ENCODE measurements around the gene PFDN2. TPM values are rescaled to one million over a fixed set of nuclear protein-coding genes. Genes with fewer than 3 reads are reported as not detected.

PFDN2 gene
- total and polyA plus RNA-seq, 2 experiments from 2014 or later: 45.6 to 352 TPM

GRCh38 chr1:161140755-161141400, 23.0 kb upstream of the PFDN2 start:
- Histone ChIP-seq H3K4me1 (ENCODE audit: insufficient read depth) (0 out of 2 replicates have a peak, but pooled peaks cover 8% of the 10 kb centered on the region), H3K36me3 (ENCODE audit: insufficient read depth) (no peaks in the 10 kb centered on the region), H4K20me1 (replicated peaks; ENCODE audit: insufficient read depth) (no peaks in the 10 kb centered on the region; the same call in 1 of the 2 replicates), H2AFZ (no peak overlapping the region), H3K27me3 (ENCODE audit: insufficient read depth) (no peaks in the 10 kb centered on the region), H3K9me2 (ENCODE audit: insufficient read depth) (no peaks in the 10 kb centered on the region), H3K79me2 (replicated peaks; ENCODE audit: insufficient read depth) (0 out of 2 replicates have a peak, but pooled peaks cover 1% of the 10 kb centered on the region), H3K27ac (ENCODE audit: low read depth) (no peak overlapping the region), H3K4me2 (no peak overlapping the region), H3K4me3 (no peak overlapping the region), H3F3A (replicated peaks; ENCODE audit: low read depth) (no peaks in the 10 kb centered on the region; the same call in 1 of the 2 replicates)
- TF ChIP-seq NANOG (IDR thresholded peaks at IDR 0.05; ENCODE audit: borderline replicate concordance) (no peak), STAT1 (IDR thresholded peaks at IDR 0.05; ENCODE audit: unreplicated experiment) (no peak), ETS1 (IDR thresholded peaks at IDR 0.05) (no peak), EZH2 (IDR thresholded peaks at IDR 0.05; ENCODE audit: low read depth, unreplicated experiment) (no peak), CREB1 (CRISPR knock-in tag; IDR thresholded peaks at IDR 0.05; ENCODE audit: low read depth) (no peak), JUNB (IDR thresholded peaks at IDR 0.05; ENCODE audit: unreplicated experiment) (no peak), EZH2phosphoT487 (IDR thresholded peaks at IDR 0.05; ENCODE audit: unreplicated experiment) (no peak), ZNF462 (CRISPR knock-in tag; IDR thresholded peaks at IDR 0.05) (no peak), POLR2AphosphoS5 (IDR thresholded peaks at IDR 0.05; ENCODE audit: low read depth) (no peak), REST (IDR thresholded peaks at IDR 0.05; ENCODE audit: unreplicated experiment) (no peak), ZNF114 (CRISPR knock-in tag; IDR thresholded peaks at IDR 0.05) (no peak), ZNF331 (CRISPR knock-in tag; IDR thresholded peaks at IDR 0.05; ENCODE audit: low read depth) (no peak)
- TF ChIP-seq, protein P1, sequence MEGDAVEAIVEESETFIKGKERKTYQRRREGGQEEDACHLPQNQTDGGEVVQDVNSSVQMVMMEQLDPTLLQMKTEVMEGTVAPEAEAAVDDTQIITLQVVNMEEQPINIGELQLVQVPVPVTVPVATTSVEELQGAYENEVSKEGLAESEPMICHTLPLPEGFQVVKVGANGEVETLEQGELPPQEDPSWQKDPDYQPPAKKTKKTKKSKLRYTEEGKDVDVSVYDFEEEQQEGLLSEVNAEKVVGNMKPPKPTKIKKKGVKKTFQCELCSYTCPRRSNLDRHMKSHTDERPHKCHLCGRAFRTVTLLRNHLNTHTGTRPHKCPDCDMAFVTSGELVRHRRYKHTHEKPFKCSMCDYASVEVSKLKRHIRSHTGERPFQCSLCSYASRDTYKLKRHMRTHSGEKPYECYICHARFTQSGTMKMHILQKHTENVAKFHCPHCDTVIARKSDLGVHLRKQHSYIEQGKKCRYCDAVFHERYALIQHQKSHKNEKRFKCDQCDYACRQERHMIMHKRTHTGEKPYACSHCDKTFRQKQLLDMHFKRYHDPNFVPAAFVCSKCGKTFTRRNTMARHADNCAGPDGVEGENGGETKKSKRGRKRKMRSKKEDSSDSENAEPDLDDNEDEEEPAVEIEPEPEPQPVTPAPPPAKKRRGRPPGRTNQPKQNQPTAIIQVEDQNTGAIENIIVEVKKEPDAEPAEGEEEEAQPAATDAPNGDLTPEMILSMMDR (conservative IDR thresholded peaks at IDR 0.05; ENCODE audit: low read depth in 2 of 2): no peak
- Mint-ChIP-seq H3K36me3 (ENCODE audit: low read depth) (no peaks in the 10 kb centered on the region), H3K9me3 (no peaks in the 10 kb centered on the region), H3K4me1 (peaks cover 4% of the 10 kb centered on the region; the same call in 2 of the 3 replicates), H3K27me3 (ENCODE audit: insufficient read depth, low read depth, poor library complexity) (peaks cover 3% of the 10 kb centered on the region), H3K27ac (no peak overlapping the region), H3K4me3 (no peak overlapping the region)
- ATAC-seq (no peak), DNase-seq (ENCODE audit: low spot score) (no peak)
